OCI-LY3 (cell line): ENCODE data around the gene HNRNPL.

ENCODE experiments used
- CTCF ChIP-seq: fragments of 200-600, 300-600 bp; sonication (generic); IDR thresholded peaks from 2 replicates; pipeline ENCODE4 v1.5.1; 2014; ENCODE audit warnings: antibody characterized with exemption, low read length, low read depth
- EZH2phosphoT487 ChIP-seq: fragments of 200-600 bp; shearing (Covaris generic); IDR thresholded peaks from 2 replicates; pipeline ENCODE4 v1.6.1; 2018; ENCODE audit warnings: antibody characterized with exemption, mixed run types, low read depth

GRCh38 chr19:38815059-38816001, 34.5 kb downstream of the HNRNPL start:
- no peak for TF ChIP-seq CTCF
- TF ChIP-seq EZH2phosphoT487, result no peak
